ENCODE data around the gene CYP2C19.
"Not testable (repeated sequence)": the region's sequence is repeated elsewhere in the genome, so short reads cannot be mapped to it uniquely, and the experiment has no call there.

CYP2C19 gene

GRCh38 chr10:94889123-94889522 lies 126.6 kb downstream of the CYP2C19 start:
- no peak for DNase-seq (ENCODE audit: low read depth)

- no peak for DNase-seq (ENCODE audit: low read depth)
These were observed 128.0 kb downstream of the CYP2C19 start for GRCh38 chr10:94890264-94891022.

GRCh38 chr10:94898414-94898813 lies 135.9 kb downstream of the CYP2C19 start:
- DNase-seq (ENCODE audit: low read depth), result not testable (repeated sequence)

- no peak for DNase-seq (ENCODE audit: low read depth)
These were observed 139.6 kb downstream of the CYP2C19 start for GRCh38 chr10:94902080-94902479.

- no peak for DNase-seq (ENCODE audit: low read depth)
These were observed 140.1 kb downstream of the CYP2C19 start for GRCh38 chr10:94902570-94902969.

Data from GM04504 (cell line).